WTC11 (cell line): ENCODE data around the gene PKLR. TPM values are rescaled to one million over a fixed set of nuclear protein-coding genes. Genes with fewer than 3 reads are reported as not detected.

ENCODE experiments used
- ATF1 ChIP-seq: sonication (generic); formaldehyde crosslinking; IDR thresholded peaks from 2 replicates; pipeline ENCODE4 v1.8.1; 2023; ENCODE audit warnings: mild to moderate bottlenecking, moderate library complexity, missing genetic modification reagents
- JUN ChIP-seq: sonication (generic); formaldehyde crosslinking; IDR thresholded peaks from 2 replicates; pipeline ENCODE4 v1.8.0; 2023; ENCODE audit warnings: mild to moderate bottlenecking, missing genetic modification reagents
- MYBL2 ChIP-seq: sonication (generic); formaldehyde crosslinking; IDR thresholded peaks from 2 replicates; pipeline ENCODE4 v1.8.1; 2023; ENCODE audit warnings: mild to moderate bottlenecking, moderate library complexity, missing genetic modification reagents
- PRRX2 ChIP-seq: fragments of 250-450 bp; sonication (Bioruptor Pico); IDR thresholded peaks from 2 replicates; pipeline ENCODE4 v1.8.0; 2021; ENCODE audit warnings: mild to moderate bottlenecking
- RORB ChIP-seq: fragments of 250-450 bp; sonication (Bioruptor Pico); IDR thresholded peaks from 2 replicates; pipeline ENCODE4 v1.9.0; 2021; ENCODE audit warnings: mild to moderate bottlenecking
- ZNF317 ChIP-seq: sonication (generic); formaldehyde crosslinking; IDR thresholded peaks from 2 replicates; pipeline ENCODE4 v1.8.1; 2023; ENCODE audit warnings: low read depth, mild to moderate bottlenecking, moderate library complexity, missing genetic modification reagents, borderline replicate concordance
- ZNF396 ChIP-seq: fragments of 250-450 bp; sonication (Bioruptor Pico); IDR thresholded peaks from 2 replicates; pipeline ENCODE4 v1.8.0; 2021; ENCODE audit warnings: mild to moderate bottlenecking, moderate library complexity, borderline replicate concordance
- ZNF671 ChIP-seq: fragments of 250-450 bp; sonication (Bioruptor Pico); IDR thresholded peaks from 2 replicates; pipeline ENCODE4 v1.8.0; 2021; ENCODE audit warnings: mild to moderate bottlenecking
- total RNA-seq: library from RNA; stranded (reverse); gene quantifications from 3 replicates; pipeline ENCODE4 v1.2.3, GENCODE V29; 2021
- TF ChIP-seq, protein P1 (sequence below): sonication (generic); formaldehyde crosslinking; IDR thresholded peaks from 2 replicates; pipeline ENCODE4 v1.8.0; 2022; ENCODE audit warnings: mild to moderate bottlenecking, missing genetic modification reagents
- TF ChIP-seq, protein P2 (sequence below): fragments of 200-600 bp; IDR thresholded peaks from 2 replicates; pipeline ENCODE4 v1.8.0; 2022; ENCODE audit warnings: antibody characterized with exemption
- TF ChIP-seq, protein P3 (sequence below): fragments of 250-450 bp; sonication (Bioruptor Pico); conservative IDR thresholded peaks from 2 replicates; pipeline ENCODE4 v1.9.0; 2021; ENCODE audit warnings: mild to moderate bottlenecking
- TF ChIP-seq, protein P4 (sequence below): sonication (generic); formaldehyde crosslinking; IDR thresholded peaks from 2 replicates; pipeline ENCODE4 v1.8.0; 2022; ENCODE audit warnings: missing genetic modification reagents
- TF ChIP-seq, protein P5 (sequence below): sonication (generic); formaldehyde crosslinking; conservative IDR thresholded peaks from 2 replicates; pipeline ENCODE4 v1.8.1; 2023; ENCODE audit warnings: mild to moderate bottlenecking, low read depth, missing genetic modification reagents, moderate library complexity
- TF ChIP-seq, protein P6 (sequence below): sonication (generic); formaldehyde crosslinking; IDR thresholded peaks from 2 replicates; pipeline ENCODE4 v1.8.1; 2023; ENCODE audit warnings: mild to moderate bottlenecking, missing genetic modification reagents
- TF ChIP-seq, protein P7 (sequence below): sonication (generic); formaldehyde crosslinking; IDR thresholded peaks from 2 replicates; pipeline ENCODE4 v1.8.0; 2023; ENCODE audit warnings: mild to moderate bottlenecking, missing genetic modification reagents
- TF ChIP-seq, protein P8 (sequence below): sonication (generic); formaldehyde crosslinking; IDR thresholded peaks from 2 replicates; pipeline ENCODE4 v1.8.0; 2023; ENCODE audit warnings: missing genetic modification reagents
- TF ChIP-seq, protein P9 (sequence below): sonication (generic); formaldehyde crosslinking; IDR thresholded peaks from 2 replicates; pipeline ENCODE4 v1.8.1; 2023; ENCODE audit warnings: mild to moderate bottlenecking, missing genetic modification reagents, moderate library complexity

Gene PKLR
- total RNA-seq, 1 experiment from 2014 or later, result 1.5 TPM

DNA sequence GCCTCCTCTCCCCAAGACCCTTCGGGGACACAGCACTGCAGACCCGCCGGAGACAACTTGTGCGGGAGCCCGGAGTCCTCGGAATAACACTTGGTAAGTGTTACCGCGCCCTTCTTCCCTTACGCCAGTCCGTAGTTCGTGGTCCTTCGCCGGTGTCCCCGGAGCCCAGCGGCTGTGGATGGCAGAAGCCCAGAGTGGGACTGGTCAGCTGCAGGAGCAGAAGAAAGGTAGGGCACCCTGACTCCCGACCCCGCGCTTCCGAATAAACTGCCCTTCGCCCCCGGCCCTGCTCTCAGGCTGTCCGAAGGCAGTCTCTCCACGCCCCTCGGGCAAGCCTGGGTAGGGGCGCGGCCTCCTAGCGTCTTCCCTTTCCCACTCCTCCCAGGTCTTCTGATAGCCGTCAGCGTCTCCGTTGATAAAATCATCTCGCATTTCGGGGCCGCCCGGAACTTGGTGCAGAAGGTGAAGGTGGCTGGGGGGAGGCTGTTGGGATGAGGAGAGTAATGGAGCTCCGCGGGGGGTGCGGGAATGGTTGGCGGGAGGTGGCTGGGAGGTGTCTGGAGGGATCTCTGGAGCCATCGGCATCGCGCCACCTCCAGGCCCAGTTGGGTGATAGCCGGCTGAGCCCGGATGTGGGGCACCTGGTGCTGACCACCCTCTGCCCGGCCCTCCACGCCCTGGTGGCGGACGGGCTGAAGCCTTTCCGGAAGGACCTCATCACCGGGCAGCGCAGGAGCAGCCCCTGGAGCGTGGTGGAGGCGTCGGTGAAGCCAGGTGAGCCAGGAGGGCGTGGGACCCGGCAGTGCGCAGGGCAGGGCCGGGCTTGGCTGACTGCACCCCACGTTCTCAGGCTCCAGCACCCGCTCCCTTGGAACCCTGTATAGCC is 23.7 kb upstream of the PKLR start (continued):
- TF ChIP-seq, protein P1, sequence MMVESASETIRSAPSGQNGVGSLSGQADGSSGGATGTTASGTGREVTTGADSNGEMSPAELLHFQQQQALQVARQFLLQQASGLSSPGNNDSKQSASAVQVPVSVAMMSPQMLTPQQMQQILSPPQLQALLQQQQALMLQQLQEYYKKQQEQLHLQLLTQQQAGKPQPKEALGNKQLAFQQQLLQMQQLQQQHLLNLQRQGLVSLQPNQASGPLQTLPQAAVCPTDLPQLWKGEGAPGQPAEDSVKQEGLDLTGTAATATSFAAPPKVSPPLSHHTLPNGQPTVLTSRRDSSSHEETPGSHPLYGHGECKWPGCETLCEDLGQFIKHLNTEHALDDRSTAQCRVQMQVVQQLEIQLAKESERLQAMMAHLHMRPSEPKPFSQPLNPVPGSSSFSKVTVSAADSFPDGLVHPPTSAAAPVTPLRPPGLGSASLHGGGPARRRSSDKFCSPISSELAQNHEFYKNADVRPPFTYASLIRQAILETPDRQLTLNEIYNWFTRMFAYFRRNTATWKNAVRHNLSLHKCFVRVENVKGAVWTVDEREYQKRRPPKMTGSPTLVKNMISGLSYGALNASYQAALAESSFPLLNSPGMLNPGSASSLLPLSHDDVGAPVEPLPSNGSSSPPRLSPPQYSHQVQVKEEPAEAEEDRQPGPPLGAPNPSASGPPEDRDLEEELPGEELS (CRISPR knock-in tag), result no peak
- TF ChIP-seq MYBL2 (CRISPR knock-in tag) (no peak), RORB (no peak), ZNF671 (no peak), JUN (CRISPR knock-in tag) (peak; percentile 26; the same call in 1 of the 2 replicates), PRRX2 (CRISPR knock-in tag) (no peak), ATF1 (CRISPR knock-in tag) (0 out of 2 replicates have a peak, but pooled peaks have one; percentile 35), ZNF396 (CRISPR knock-in tag) (no peak), ZNF317 (CRISPR knock-in tag) (0 out of 2 replicates have a peak, but pooled peaks have one; percentile 8)
- TF ChIP-seq, protein P2, sequence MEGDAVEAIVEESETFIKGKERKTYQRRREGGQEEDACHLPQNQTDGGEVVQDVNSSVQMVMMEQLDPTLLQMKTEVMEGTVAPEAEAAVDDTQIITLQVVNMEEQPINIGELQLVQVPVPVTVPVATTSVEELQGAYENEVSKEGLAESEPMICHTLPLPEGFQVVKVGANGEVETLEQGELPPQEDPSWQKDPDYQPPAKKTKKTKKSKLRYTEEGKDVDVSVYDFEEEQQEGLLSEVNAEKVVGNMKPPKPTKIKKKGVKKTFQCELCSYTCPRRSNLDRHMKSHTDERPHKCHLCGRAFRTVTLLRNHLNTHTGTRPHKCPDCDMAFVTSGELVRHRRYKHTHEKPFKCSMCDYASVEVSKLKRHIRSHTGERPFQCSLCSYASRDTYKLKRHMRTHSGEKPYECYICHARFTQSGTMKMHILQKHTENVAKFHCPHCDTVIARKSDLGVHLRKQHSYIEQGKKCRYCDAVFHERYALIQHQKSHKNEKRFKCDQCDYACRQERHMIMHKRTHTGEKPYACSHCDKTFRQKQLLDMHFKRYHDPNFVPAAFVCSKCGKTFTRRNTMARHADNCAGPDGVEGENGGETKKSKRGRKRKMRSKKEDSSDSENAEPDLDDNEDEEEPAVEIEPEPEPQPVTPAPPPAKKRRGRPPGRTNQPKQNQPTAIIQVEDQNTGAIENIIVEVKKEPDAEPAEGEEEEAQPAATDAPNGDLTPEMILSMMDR, result no peak
- TF ChIP-seq, protein P3, sequence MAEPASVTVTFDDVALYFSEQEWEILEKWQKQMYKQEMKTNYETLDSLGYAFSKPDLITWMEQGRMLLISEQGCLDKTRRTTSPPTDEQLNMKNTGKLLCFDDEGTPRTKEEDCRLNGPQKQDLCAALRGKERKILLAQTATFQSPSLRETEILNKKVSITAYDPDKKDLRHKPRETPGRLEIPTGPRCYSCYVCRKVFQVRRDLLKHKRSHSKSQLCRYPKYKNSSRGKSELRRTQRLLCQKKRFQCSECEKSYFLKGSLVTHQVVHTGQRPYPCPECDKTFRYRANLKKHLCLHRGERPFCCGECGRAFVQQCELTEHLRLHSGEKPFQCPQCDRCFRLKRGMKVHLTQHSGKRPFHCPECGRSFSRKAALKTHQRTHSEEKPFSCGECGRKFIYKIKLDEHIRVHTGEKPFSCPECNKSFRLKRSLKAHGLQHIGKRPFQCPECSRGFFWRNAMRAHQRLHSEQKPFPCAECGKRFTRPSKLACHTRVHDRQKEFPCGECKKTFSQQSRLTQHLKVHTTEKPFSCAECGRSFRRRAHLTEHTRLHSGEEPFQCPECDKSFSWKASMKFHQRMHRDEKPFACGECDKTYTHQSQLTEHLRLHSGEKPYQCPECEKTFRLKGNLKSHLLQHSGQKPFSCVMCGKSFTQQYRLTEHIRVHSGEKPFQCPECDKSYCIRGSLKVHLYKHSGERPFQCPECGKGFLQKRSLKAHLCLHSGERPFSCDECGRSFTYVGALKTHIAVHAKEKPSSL (CRISPR knock-in tag), result no peak
- TF ChIP-seq, protein P4, sequence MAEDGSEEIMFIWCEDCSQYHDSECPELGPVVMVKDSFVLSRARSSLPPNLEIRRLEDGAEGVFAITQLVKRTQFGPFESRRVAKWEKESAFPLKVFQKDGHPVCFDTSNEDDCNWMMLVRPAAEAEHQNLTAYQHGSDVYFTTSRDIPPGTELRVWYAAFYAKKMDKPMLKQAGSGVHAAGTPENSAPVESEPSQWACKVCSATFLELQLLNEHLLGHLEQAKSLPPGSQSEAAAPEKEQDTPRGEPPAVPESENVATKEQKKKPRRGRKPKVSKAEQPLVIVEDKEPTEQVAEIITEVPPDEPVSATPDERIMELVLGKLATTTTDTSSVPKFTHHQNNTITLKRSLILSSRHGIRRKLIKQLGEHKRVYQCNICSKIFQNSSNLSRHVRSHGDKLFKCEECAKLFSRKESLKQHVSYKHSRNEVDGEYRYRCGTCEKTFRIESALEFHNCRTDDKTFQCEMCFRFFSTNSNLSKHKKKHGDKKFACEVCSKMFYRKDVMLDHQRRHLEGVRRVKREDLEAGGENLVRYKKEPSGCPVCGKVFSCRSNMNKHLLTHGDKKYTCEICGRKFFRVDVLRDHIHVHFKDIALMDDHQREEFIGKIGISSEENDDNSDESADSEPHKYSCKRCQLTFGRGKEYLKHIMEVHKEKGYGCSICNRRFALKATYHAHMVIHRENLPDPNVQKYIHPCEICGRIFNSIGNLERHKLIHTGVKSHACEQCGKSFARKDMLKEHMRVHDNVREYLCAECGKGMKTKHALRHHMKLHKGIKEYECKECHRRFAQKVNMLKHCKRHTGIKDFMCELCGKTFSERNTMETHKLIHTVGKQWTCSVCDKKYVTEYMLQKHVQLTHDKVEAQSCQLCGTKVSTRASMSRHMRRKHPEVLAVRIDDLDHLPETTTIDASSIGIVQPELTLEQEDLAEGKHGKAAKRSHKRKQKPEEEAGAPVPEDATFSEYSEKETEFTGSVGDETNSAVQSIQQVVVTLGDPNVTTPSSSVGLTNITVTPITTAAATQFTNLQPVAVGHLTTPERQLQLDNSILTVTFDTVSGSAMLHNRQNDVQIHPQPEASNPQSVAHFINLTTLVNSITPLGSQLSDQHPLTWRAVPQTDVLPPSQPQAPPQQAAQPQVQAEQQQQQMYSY (CRISPR knock-in tag), result no peak
- TF ChIP-seq, protein P5, sequence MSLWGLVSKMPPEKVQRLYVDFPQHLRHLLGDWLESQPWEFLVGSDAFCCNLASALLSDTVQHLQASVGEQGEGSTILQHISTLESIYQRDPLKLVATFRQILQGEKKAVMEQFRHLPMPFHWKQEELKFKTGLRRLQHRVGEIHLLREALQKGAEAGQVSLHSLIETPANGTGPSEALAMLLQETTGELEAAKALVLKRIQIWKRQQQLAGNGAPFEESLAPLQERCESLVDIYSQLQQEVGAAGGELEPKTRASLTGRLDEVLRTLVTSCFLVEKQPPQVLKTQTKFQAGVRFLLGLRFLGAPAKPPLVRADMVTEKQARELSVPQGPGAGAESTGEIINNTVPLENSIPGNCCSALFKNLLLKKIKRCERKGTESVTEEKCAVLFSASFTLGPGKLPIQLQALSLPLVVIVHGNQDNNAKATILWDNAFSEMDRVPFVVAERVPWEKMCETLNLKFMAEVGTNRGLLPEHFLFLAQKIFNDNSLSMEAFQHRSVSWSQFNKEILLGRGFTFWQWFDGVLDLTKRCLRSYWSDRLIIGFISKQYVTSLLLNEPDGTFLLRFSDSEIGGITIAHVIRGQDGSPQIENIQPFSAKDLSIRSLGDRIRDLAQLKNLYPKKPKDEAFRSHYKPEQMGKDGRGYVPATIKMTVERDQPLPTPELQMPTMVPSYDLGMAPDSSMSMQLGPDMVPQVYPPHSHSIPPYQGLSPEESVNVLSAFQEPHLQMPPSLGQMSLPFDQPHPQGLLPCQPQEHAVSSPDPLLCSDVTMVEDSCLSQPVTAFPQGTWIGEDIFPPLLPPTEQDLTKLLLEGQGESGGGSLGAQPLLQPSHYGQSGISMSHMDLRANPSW (CRISPR knock-in tag), result no peak
- TF ChIP-seq, protein P6, sequence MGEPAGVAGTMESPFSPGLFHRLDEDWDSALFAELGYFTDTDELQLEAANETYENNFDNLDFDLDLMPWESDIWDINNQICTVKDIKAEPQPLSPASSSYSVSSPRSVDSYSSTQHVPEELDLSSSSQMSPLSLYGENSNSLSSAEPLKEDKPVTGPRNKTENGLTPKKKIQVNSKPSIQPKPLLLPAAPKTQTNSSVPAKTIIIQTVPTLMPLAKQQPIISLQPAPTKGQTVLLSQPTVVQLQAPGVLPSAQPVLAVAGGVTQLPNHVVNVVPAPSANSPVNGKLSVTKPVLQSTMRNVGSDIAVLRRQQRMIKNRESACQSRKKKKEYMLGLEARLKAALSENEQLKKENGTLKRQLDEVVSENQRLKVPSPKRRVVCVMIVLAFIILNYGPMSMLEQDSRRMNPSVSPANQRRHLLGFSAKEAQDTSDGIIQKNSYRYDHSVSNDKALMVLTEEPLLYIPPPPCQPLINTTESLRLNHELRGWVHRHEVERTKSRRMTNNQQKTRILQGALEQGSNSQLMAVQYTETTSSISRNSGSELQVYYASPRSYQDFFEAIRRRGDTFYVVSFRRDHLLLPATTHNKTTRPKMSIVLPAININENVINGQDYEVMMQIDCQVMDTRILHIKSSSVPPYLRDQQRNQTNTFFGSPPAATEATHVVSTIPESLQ (CRISPR knock-in tag), result no peak
- TF ChIP-seq, protein P7, sequence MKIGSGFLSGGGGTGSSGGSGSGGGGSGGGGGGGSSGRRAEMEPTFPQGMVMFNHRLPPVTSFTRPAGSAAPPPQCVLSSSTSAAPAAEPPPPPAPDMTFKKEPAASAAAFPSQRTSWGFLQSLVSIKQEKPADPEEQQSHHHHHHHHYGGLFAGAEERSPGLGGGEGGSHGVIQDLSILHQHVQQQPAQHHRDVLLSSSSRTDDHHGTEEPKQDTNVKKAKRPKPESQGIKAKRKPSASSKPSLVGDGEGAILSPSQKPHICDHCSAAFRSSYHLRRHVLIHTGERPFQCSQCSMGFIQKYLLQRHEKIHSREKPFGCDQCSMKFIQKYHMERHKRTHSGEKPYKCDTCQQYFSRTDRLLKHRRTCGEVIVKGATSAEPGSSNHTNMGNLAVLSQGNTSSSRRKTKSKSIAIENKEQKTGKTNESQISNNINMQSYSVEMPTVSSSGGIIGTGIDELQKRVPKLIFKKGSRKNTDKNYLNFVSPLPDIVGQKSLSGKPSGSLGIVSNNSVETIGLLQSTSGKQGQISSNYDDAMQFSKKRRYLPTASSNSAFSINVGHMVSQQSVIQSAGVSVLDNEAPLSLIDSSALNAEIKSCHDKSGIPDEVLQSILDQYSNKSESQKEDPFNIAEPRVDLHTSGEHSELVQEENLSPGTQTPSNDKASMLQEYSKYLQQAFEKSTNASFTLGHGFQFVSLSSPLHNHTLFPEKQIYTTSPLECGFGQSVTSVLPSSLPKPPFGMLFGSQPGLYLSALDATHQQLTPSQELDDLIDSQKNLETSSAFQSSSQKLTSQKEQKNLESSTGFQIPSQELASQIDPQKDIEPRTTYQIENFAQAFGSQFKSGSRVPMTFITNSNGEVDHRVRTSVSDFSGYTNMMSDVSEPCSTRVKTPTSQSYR, result no peak; the same call in 1 of the 2 replicates
- TF ChIP-seq, protein P8, sequence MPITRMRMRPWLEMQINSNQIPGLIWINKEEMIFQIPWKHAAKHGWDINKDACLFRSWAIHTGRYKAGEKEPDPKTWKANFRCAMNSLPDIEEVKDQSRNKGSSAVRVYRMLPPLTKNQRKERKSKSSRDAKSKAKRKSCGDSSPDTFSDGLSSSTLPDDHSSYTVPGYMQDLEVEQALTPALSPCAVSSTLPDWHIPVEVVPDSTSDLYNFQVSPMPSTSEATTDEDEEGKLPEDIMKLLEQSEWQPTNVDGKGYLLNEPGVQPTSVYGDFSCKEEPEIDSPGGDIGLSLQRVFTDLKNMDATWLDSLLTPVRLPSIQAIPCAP, result no peak
- TF ChIP-seq, protein P9, sequence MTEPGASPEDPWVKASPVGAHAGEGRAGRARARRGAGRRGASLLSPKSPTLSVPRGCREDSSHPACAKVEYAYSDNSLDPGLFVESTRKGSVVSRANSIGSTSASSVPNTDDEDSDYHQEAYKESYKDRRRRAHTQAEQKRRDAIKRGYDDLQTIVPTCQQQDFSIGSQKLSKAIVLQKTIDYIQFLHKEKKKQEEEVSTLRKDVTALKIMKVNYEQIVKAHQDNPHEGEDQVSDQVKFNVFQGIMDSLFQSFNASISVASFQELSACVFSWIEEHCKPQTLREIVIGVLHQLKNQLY, result peak; percentile 2; the same call in 1 of the 2 replicates
